HEK293 (cell line): ENCODE results near the gene SEM1.

ENCODE experiments used
- BCL11B ChIP-seq: fragments of 450-650 bp; formaldehyde crosslinking; IDR thresholded peaks from 2 replicates; pipeline ENCODE4 v1.5.1; 2016; ENCODE audit warnings: low read depth, missing biosample characterization, missing genetic modification characterization
- GLI4 ChIP-seq: fragments of 450-650 bp; formaldehyde crosslinking; IDR thresholded peaks from 2 replicates; pipeline ENCODE4 v1.5.1; 2016; ENCODE audit warnings: missing biosample characterization, missing genetic modification characterization
- KLF10 ChIP-seq: fragments of 450-650 bp; IDR thresholded peaks from 2 replicates; pipeline ENCODE4 v1.5.1; 2018; ENCODE audit warnings: missing biosample characterization, mild to moderate bottlenecking, missing genetic modification characterization
- SCRT2 ChIP-seq: fragments of 450-650 bp; formaldehyde crosslinking; IDR thresholded peaks from 2 replicates; pipeline ENCODE4 v1.5.1; 2016; ENCODE audit warnings: missing biosample characterization, missing genetic modification characterization
- SP3 ChIP-seq: fragments of 450-650 bp; formaldehyde crosslinking; IDR thresholded peaks from 2 replicates; pipeline ENCODE4 v1.5.1; 2016; ENCODE audit warnings: missing biosample characterization, missing genetic modification characterization
- SP7 ChIP-seq: fragments of 450-650 bp; formaldehyde crosslinking; IDR thresholded peaks from 2 replicates; pipeline ENCODE4 v1.5.1; 2016; ENCODE audit warnings: missing biosample characterization, missing genetic modification characterization
- ZBTB17 ChIP-seq: fragments of 450-650 bp; formaldehyde crosslinking; IDR thresholded peaks from 2 replicates; pipeline ENCODE4 v1.5.1; 2016; ENCODE audit warnings: missing biosample characterization, missing genetic modification characterization
- ZBTB20 ChIP-seq: fragments of 450-650 bp; formaldehyde crosslinking; IDR thresholded peaks from 2 replicates; pipeline ENCODE4 v1.5.1; 2016; ENCODE audit warnings: missing biosample characterization, missing genetic modification characterization
- ZFP3 ChIP-seq: fragments of 450-650 bp; formaldehyde crosslinking; IDR thresholded peaks from 2 replicates; pipeline ENCODE4 v1.5.1; 2016; ENCODE audit warnings: low read depth, missing biosample characterization, missing genetic modification characterization
- ZIC2 ChIP-seq: fragments of 450-650 bp; formaldehyde crosslinking; IDR thresholded peaks from 2 replicates; pipeline ENCODE4 v1.5.1; 2016; ENCODE audit warnings: missing biosample characterization, missing genetic modification characterization
- ZNF146 ChIP-seq: fragments of 450-650 bp; formaldehyde crosslinking; IDR thresholded peaks from 2 replicates; pipeline ENCODE4 v1.5.1; 2016; ENCODE audit warnings: missing biosample characterization, missing genetic modification characterization
- ZNF2 ChIP-seq: fragments of 450-650 bp; formaldehyde crosslinking; IDR thresholded peaks from 2 replicates; pipeline ENCODE4 v1.5.1; 2016; ENCODE audit warnings: missing biosample characterization, missing genetic modification characterization
- ZNF248 ChIP-seq: fragments of 450-650 bp; formaldehyde crosslinking; IDR thresholded peaks from 2 replicates; pipeline ENCODE4 v1.5.1; 2017; ENCODE audit warnings: missing biosample characterization, missing genetic modification characterization
- ZNF350 ChIP-seq: fragments of 450-650 bp; formaldehyde crosslinking; IDR thresholded peaks from 2 replicates; pipeline ENCODE4 v1.5.0; 2017; ENCODE audit warnings: missing biosample characterization, mild to moderate bottlenecking, missing genetic modification characterization
- ZNF366 ChIP-seq: fragments of 450-650 bp; formaldehyde crosslinking; conservative IDR thresholded peaks from 2 replicates; pipeline ENCODE4 v1.5.1; 2016; ENCODE audit warnings: missing biosample characterization, missing genetic modification characterization
- ZNF423 ChIP-seq: fragments of 450-650 bp; formaldehyde crosslinking; IDR thresholded peaks from 2 replicates; pipeline ENCODE4 v1.5.1; 2016; ENCODE audit warnings: missing biosample characterization, missing genetic modification characterization
- ZNF473 ChIP-seq: fragments of 450-650 bp; formaldehyde crosslinking; IDR thresholded peaks from 2 replicates; pipeline ENCODE4 v1.5.1; 2017; ENCODE audit warnings: missing biosample characterization, missing genetic modification characterization
- ZNF660 ChIP-seq: fragments of 450-650 bp; IDR thresholded peaks from 2 replicates; pipeline ENCODE4 v1.5.1; 2018; ENCODE audit warnings: missing biosample characterization, mild to moderate bottlenecking, missing genetic modification characterization
- ZNF747 ChIP-seq: fragments of 450-650 bp; formaldehyde crosslinking; IDR thresholded peaks from 2 replicates; pipeline ENCODE4 v1.5.1; 2016; ENCODE audit warnings: missing biosample characterization, missing genetic modification characterization
- TF ChIP-seq, protein P1 (sequence below): fragments of 450-650 bp; formaldehyde crosslinking; IDR thresholded peaks from 2 replicates; pipeline ENCODE4 v1.5.1; 2016; ENCODE audit warnings: missing biosample characterization, missing genetic modification characterization, borderline replicate concordance
- TF ChIP-seq, protein P2 (sequence below): fragments of 450-650 bp; formaldehyde crosslinking; IDR thresholded peaks from 2 replicates; pipeline ENCODE4; 2016; ENCODE audit warnings: missing biosample characterization, missing genetic modification characterization
- TF ChIP-seq, protein P3 (sequence below): sonication (generic); formaldehyde crosslinking; IDR thresholded peaks from 2 replicates; pipeline ENCODE4 v1.8.1; 2022; ENCODE audit warnings: mild to moderate bottlenecking, moderate library complexity, missing genetic modification reagents
- TF ChIP-seq, protein P4 (sequence below): fragments of 450-650 bp; formaldehyde crosslinking; IDR thresholded peaks from 2 replicates; pipeline ENCODE4 v1.5.1; 2016; ENCODE audit warnings: missing biosample characterization, missing genetic modification characterization
- TF ChIP-seq, protein P5 (sequence below): fragments of 450-650 bp; formaldehyde crosslinking; IDR thresholded peaks from 2 replicates; pipeline ENCODE4 v1.5.1; 2016; ENCODE audit warnings: missing biosample characterization, missing genetic modification characterization
- TF ChIP-seq, protein P6 (sequence below): fragments of 450-650 bp; formaldehyde crosslinking; IDR thresholded peaks from 2 replicates; pipeline ENCODE4 v1.5.1; 2016; ENCODE audit warnings: missing biosample characterization, missing genetic modification characterization

Gene SEM1

DNA sequence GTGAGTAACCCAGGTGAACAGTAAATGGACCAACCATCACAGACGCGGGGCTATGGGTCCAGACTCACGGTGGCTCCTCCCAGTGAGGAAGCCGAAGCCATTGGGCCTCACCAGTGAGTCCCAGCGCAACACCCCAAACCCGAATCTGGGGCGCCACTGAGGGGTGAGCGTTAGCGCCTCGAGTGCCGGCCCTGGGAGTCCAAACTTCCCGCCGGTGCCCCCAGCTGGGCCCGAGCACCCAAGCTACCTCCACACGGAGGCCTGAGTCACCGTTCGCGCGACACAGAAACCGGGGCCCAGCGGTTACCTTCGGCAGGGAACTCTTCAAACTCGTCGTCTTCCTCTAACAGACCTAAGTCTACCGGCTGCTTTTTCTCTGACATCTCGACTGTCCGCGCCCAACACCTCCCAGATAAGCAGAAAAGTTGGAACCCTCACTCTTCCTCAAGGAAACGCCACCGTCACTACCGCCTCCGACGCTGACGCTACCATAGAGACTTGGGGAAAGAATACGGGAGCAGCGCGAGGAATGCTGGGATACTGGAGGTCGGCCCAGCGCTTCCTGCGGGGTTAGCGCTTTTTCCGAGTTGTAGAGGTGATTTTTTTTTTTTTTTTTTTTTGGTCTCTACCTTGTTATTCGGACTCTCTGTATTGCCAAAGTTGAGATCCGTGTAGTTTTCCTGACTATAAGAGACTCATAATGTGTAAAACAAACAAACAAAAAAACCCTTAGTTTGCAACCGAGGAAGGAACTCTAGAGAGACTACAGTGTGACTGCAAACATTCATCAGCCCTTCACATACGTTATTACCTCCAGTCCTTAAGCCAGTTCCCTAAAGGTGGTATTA lies at the start of gene SEM1 (continued):
- TF ChIP-seq, protein P1, sequence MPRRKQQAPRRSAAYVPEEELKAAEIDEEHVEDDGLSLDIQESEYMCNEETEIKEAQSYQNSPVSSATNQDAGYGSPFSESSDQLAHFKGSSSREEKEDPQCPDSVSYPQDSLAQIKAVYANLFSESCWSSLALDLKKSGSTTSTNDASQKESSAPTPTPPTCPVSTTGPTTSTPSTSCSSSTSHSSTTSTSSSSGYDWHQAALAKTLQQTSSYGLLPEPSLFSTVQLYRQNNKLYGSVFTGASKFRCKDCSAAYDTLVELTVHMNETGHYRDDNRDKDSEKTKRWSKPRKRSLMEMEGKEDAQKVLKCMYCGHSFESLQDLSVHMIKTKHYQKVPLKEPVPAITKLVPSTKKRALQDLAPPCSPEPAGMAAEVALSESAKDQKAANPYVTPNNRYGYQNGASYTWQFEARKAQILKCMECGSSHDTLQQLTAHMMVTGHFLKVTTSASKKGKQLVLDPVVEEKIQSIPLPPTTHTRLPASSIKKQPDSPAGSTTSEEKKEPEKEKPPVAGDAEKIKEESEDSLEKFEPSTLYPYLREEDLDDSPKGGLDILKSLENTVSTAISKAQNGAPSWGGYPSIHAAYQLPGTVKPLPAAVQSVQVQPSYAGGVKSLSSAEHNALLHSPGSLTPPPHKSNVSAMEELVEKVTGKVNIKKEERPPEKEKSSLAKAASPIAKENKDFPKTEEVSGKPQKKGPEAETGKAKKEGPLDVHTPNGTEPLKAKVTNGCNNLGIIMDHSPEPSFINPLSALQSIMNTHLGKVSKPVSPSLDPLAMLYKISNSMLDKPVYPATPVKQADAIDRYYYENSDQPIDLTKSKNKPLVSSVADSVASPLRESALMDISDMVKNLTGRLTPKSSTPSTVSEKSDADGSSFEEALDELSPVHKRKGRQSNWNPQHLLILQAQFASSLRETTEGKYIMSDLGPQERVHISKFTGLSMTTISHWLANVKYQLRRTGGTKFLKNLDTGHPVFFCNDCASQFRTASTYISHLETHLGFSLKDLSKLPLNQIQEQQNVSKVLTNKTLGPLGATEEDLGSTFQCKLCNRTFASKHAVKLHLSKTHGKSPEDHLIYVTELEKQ (tag by site-specific recombination), result no peak
- TF ChIP-seq ZNF473 (tag by site-specific recombination), result no peak
- no peak for TF ChIP-seq ZNF747 (tag by site-specific recombination)
- TF ChIP-seq ZNF350 (tag by site-specific recombination), result no peak
- TF ChIP-seq, protein P2, sequence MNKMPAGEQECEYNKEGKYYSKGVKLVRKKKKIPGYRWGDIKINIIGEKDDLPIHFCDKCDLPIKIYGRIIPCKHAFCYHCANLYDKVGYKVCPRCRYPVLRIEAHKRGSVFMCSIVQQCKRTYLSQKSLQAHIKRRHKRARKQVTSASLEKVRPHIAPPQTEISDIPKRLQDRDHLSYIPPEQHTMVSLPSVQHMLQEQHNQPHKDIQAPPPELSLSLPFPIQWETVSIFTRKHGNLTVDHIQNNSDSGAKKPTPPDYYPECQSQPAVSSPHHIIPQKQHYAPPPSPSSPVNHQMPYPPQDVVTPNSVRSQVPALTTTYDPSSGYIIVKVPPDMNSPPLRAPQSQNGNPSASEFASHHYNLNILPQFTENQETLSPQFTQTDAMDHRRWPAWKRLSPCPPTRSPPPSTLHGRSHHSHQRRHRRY, result no peak
- TF ChIP-seq KLF10 (tag by site-specific recombination), result no peak
- TF ChIP-seq SP7 (tag by site-specific recombination), result peak; percentile 75
- no peak for TF ChIP-seq ZNF146 (tag by site-specific recombination)
- TF ChIP-seq, protein P3, sequence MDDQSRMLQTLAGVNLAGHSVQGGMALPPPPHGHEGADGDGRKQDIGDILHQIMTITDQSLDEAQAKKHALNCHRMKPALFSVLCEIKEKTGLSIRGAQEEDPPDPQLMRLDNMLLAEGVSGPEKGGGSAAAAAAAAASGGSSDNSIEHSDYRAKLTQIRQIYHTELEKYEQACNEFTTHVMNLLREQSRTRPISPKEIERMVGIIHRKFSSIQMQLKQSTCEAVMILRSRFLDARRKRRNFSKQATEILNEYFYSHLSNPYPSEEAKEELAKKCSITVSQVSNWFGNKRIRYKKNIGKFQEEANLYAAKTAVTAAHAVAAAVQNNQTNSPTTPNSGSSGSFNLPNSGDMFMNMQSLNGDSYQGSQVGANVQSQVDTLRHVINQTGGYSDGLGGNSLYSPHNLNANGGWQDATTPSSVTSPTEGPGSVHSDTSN (CRISPR knock-in tag), result 0 out of 2 replicates have a peak, but pooled peaks have one; percentile 57
- TF ChIP-seq, protein P4, sequence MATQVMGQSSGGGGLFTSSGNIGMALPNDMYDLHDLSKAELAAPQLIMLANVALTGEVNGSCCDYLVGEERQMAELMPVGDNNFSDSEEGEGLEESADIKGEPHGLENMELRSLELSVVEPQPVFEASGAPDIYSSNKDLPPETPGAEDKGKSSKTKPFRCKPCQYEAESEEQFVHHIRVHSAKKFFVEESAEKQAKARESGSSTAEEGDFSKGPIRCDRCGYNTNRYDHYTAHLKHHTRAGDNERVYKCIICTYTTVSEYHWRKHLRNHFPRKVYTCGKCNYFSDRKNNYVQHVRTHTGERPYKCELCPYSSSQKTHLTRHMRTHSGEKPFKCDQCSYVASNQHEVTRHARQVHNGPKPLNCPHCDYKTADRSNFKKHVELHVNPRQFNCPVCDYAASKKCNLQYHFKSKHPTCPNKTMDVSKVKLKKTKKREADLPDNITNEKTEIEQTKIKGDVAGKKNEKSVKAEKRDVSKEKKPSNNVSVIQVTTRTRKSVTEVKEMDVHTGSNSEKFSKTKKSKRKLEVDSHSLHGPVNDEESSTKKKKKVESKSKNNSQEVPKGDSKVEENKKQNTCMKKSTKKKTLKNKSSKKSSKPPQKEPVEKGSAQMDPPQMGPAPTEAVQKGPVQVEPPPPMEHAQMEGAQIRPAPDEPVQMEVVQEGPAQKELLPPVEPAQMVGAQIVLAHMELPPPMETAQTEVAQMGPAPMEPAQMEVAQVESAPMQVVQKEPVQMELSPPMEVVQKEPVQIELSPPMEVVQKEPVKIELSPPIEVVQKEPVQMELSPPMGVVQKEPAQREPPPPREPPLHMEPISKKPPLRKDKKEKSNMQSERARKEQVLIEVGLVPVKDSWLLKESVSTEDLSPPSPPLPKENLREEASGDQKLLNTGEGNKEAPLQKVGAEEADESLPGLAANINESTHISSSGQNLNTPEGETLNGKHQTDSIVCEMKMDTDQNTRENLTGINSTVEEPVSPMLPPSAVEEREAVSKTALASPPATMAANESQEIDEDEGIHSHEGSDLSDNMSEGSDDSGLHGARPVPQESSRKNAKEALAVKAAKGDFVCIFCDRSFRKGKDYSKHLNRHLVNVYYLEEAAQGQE (tag by site-specific recombination), result peak; percentile 10; the same call in 1 of the 2 replicates
- peak; percentile 51; the same call in 1 of the 2 replicates for TF ChIP-seq ZIC2 (tag by site-specific recombination)
- peak; percentile 45; the same call in 1 of the 2 replicates for TF ChIP-seq GLI4 (tag by site-specific recombination)
- peak; percentile 71 for TF ChIP-seq ZNF366 (tag by site-specific recombination)
- TF ChIP-seq ZBTB17 (tag by site-specific recombination), result peak; percentile 65
- no peak for TF ChIP-seq ZNF423 (tag by site-specific recombination)
- TF ChIP-seq ZNF248, result no peak
- TF ChIP-seq, protein P5, sequence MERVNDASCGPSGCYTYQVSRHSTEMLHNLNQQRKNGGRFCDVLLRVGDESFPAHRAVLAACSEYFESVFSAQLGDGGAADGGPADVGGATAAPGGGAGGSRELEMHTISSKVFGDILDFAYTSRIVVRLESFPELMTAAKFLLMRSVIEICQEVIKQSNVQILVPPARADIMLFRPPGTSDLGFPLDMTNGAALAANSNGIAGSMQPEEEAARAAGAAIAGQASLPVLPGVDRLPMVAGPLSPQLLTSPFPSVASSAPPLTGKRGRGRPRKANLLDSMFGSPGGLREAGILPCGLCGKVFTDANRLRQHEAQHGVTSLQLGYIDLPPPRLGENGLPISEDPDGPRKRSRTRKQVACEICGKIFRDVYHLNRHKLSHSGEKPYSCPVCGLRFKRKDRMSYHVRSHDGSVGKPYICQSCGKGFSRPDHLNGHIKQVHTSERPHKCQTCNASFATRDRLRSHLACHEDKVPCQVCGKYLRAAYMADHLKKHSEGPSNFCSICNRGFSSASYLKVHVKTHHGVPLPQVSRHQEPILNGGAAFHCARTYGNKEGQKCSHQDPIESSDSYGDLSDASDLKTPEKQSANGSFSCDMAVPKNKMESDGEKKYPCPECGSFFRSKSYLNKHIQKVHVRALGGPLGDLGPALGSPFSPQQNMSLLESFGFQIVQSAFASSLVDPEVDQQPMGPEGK (tag by site-specific recombination), result 0 out of 2 replicates have a peak, but pooled peaks have one; percentile 41
- TF ChIP-seq ZNF2 (tag by site-specific recombination), result peak; percentile 76
- TF ChIP-seq, protein P6, sequence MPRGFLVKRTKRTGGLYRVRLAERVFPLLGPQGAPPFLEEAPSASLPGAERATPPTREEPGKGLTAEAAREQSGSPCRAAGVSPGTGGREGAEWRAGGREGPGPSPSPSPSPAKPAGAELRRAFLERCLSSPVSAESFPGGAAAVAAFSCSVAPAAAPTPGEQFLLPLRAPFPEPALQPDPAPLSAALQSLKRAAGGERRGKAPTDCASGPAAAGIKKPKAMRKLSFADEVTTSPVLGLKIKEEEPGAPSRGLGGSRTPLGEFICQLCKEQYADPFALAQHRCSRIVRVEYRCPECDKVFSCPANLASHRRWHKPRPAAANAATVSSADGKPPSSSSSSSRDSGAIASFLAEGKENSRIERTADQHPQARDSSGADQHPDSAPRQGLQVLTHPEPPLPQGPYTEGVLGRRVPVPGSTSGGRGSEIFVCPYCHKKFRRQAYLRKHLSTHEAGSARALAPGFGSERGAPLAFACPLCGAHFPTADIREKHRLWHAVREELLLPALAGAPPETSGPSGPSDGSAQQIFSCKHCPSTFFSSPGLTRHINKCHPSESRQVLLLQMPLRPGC, result peak; percentile 54; the same call in 1 of the 2 replicates
- TF ChIP-seq SCRT2 (tag by site-specific recombination), result 0 out of 2 replicates have a peak, but pooled peaks have one; percentile 14
- peak; percentile 42; the same call in 1 of the 2 replicates for TF ChIP-seq SP3
- TF ChIP-seq ZNF660 (tag by site-specific recombination), result peak; percentile 50; the same call in 1 of the 2 replicates
- peak; percentile 46; the same call in 1 of the 2 replicates for TF ChIP-seq ZBTB20
- no peak for TF ChIP-seq BCL11B (tag by site-specific recombination)
- TF ChIP-seq ZFP3, result no peak
